Esophagus squamous epithelium (tissue), 5 donors: ENCODE data around the gene COQ9. TPM values are rescaled to one million over a fixed set of nuclear protein-coding genes. Genes with fewer than 3 reads are reported as not detected.

Source experiments
- DNase-seq: peaks from one replicate; lab custom pipeline; 2025; lab: John Stamatoyannopoulos, UW
- H3K27ac ChIP-seq, 4 donors: fragments of 200-600 bp; sonication (generic); one replicate each; pipeline ENCODE4 v1.5.1; 2016 to 2019; ENCODE audit warnings: mild to moderate bottlenecking in 1 of 4
- H3K27me3 ChIP-seq, 4 donors: fragments of 200-600 bp; sonication (generic); 1 replicate in 3 of 4; 2 replicates in 1 of 4; pipeline versions ENCODE4 v1.5.1 to v1.6.0; 2017 to 2021; ENCODE audit warnings: antibody characterized with exemption in 1 of 4
- H3K36me3 ChIP-seq, 3 donors: fragments of 200-600 bp; sonication (generic); one replicate each; pipeline ENCODE4 v1.5.1; 2016 to 2019
- H3K4me1 ChIP-seq, 3 donors: fragments of 200-600 bp; sonication (generic); one replicate each; pipeline ENCODE4 v1.5.1; 2017 to 2019
- H3K4me3 ChIP-seq, 4 donors: fragments of 200-600 bp; sonication (generic); 1 replicate in 3 of 4; 2 replicates in 1 of 4; pipeline ENCODE4 v1.5.1; 2016 to 2019; ENCODE audit warnings: mild to moderate bottlenecking in 2 of 4, moderate library complexity in 1 of 4
- H3K9me3 ChIP-seq, 3 donors: fragments of 200-600 bp; sonication (generic); one replicate each; pipeline ENCODE4 v1.5.1; 2016 to 2019
- CTCF ChIP-seq, 6 experiments: fragments of 450-650 bp in 4 of 6; fragments of 200-600 bp in 2 of 6; sonication (generic) in 2 of 6; IDR thresholded peaks; one replicate each; pipeline ENCODE4 v1.5.1; 2016 to 2019; ENCODE audit warnings: antibody characterized with exemption in 6 of 6, mild to moderate bottlenecking in 4 of 6, moderate library complexity in 4 of 6
- POLR2A ChIP-seq, 4 donors: fragments of 450-650 bp; IDR thresholded peaks; one replicate each; pipeline ENCODE4 v1.6.1; 2017; ENCODE audit warnings: antibody characterized with exemption in 4 of 4, mild to moderate bottlenecking in 4 of 4, moderate library complexity in 3 of 4
- WGBS, 2 donors: methylation state at CpG; one replicate each; pipeline ENCODE4 v1.1.5; 2018; 5-methylcytosine and 5-hydroxymethylcytosine counted together
- intact Hi-C: fragments of 100-400 bp; cut with DNase I; formaldehyde crosslinking; loops from one replicate; pipeline ENCODE4 v1.15.0; 2022
- total RNA-seq, 4 donors: library from RNA; depleted of rRNA; stranded (reverse); fragments of >200 nt; gene quantifications; one replicate each; pipeline ENCODE4 v1.1.0, GENCODE V29; 2016
- donor health status: DM: yes; HTN: yes; CAD: no.

Gene COQ9
- total RNA-seq, 4 donors from 2014 or later: 43.6 to 62.0 (median 53.4) TPM

- H3K4me1 ChIP-seq: peaks cover 2 to 20% (median 5%) of the 10 kb centered on the region in 3 donors
- H3K27ac ChIP-seq: no peak overlapping the region
- no peak for DNase-seq
- peaks cover 8 to 53% (median 37%) of the 10 kb centered on the region in 3 donors for H3K36me3 ChIP-seq
- no peaks in the 10 kb centered on the region for H3K27me3 ChIP-seq
- no peak overlapping the region for H3K4me3 ChIP-seq
- intact Hi-C loops: no loop called here
- H3K9me3 ChIP-seq: no peaks in the 10 kb centered on the region
- TF ChIP-seq CTCF (IDR thresholded peaks at IDR 0.05): no peak
- no peak for TF ChIP-seq POLR2A (IDR thresholded peaks at IDR 0.05)
- WGBS, 2 donors: 71 to 74% methylated on average over 8 of the region's 8 CpGs
Observed at GRCh38 chr16:57427307-57427706, 20.0 kb upstream of the COQ9 start.

GRCh38 chr16:57427824-57428223, 19.5 kb upstream of the COQ9 start:
- Histone ChIP-seq H3K9me3 (no peaks in the 10 kb centered on the region), H3K27ac (no peak overlapping the region), H3K36me3 (peaks cover 8 to 58% (median 41%) of the 10 kb centered on the region in 3 donors), H3K4me3 (no peak overlapping the region), H3K27me3 (no peaks in the 10 kb centered on the region), H3K4me1 (peaks cover 0 to 17% (median 4%) of the 10 kb centered on the region in 3 donors)
- intact Hi-C loops: no loop called here
- DNase-seq: no peak
- TF ChIP-seq POLR2A (IDR thresholded peaks at IDR 0.05) (no peak), CTCF (IDR thresholded peaks at IDR 0.05) (no peak)

GRCh38 chr16:57430955-57431354, 16.3 kb upstream of the COQ9 start:
- DNase-seq: no peak
- no peak for TF ChIP-seq CTCF (IDR thresholded peaks at IDR 0.05)
- no peak for TF ChIP-seq POLR2A (IDR thresholded peaks at IDR 0.05)
- Histone ChIP-seq H3K27me3 (no peaks in the 10 kb centered on the region), H3K4me3 (no peak overlapping the region), H3K36me3 (peaks cover 19 to 90% (median 55%) of the 10 kb centered on the region in 3 donors), H3K4me1 (peaks cover 0 to 5% (median 0%) of the 10 kb centered on the region in 3 donors), H3K27ac (no peak overlapping the region), H3K9me3 (no peaks in the 10 kb centered on the region)
- 80 to 86% methylated on average over 4 of the region's 5 CpGs for WGBS, 2 donors
- intact Hi-C loops: no loop called here

- H3K4me3 ChIP-seq: no peak overlapping the region
- no peak for TF ChIP-seq CTCF (IDR thresholded peaks at IDR 0.05)
- TF ChIP-seq POLR2A (IDR thresholded peaks at IDR 0.05): no peak
- WGBS, 2 donors: 95% methylated on average over 2 of the region's 2 CpGs
- peak overlapping the region in 1 of 4 donors; percentile 30 for H3K27ac ChIP-seq
- no peaks in the 10 kb centered on the region for H3K4me1 ChIP-seq
- peaks cover 23 to 100% (median 63%) of the 10 kb centered on the region in 3 donors for H3K36me3 ChIP-seq
- DNase-seq: no peak
- intact Hi-C loops: no loop called here
- no peaks in the 10 kb centered on the region for H3K27me3 ChIP-seq
- H3K9me3 ChIP-seq: no peaks in the 10 kb centered on the region
Observed at GRCh38 chr16:57432505-57432904, 14.8 kb upstream of the COQ9 start.

- Histone ChIP-seq H3K36me3 (peaks cover 23 to 100% (median 63%) of the 10 kb centered on the region in 3 donors), H3K27me3 (no peaks in the 10 kb centered on the region), H3K4me3 (no peak overlapping the region), H3K9me3 (no peaks in the 10 kb centered on the region), H3K4me1 (no peaks in the 10 kb centered on the region), H3K27ac (peak overlapping the region in 1 of 4 donors; percentile 30)
- intact Hi-C loops: no loop called here
- TF ChIP-seq POLR2A (IDR thresholded peaks at IDR 0.05) (no peak), CTCF (IDR thresholded peaks at IDR 0.05) (no peak)
- no peak for DNase-seq
- WGBS, 2 donors: 66 to 100% methylated on average over 3 of the region's 3 CpGs
Observed at GRCh38 chr16:57432989-57433388, 14.3 kb upstream of the COQ9 start.
